ELR (cell line): ENCODE results near the gene FSTL4.

Experiments
- DNase-seq: peaks from one replicate; pipeline ENCODE4 v3.0.0-alpha.2; 2015; ENCODE audit warnings: low read depth

Gene FSTL4

GRCh38 chr5:133364936-133365707, 247.2 kb downstream of the FSTL4 start:
- no peak for DNase-seq

- DNase-seq: no peak
Measured at GRCh38 chr5:133363807-133364587, 248.3 kb downstream of the FSTL4 start.

GRCh38 chr5:133362438-133362837, 249.9 kb downstream of the FSTL4 start:
- no peak for DNase-seq

- no peak for DNase-seq
Measured at GRCh38 chr5:133361922-133362321, 250.4 kb downstream of the FSTL4 start.

- no peak for DNase-seq
Measured at GRCh38 chr5:133360693-133361472, 251.5 kb downstream of the FSTL4 start.

GRCh38 chr5:133359861-133360260, 252.5 kb downstream of the FSTL4 start:
- no peak for DNase-seq

GRCh38 chr5:133358271-133358670, 254.1 kb downstream of the FSTL4 start:
- no peak for DNase-seq

- DNase-seq: no peak
Measured at GRCh38 chr5:133357758-133358157, 254.6 kb downstream of the FSTL4 start.

GRCh38 chr5:133356984-133357421, 255.3 kb downstream of the FSTL4 start:
- DNase-seq: no peak

GRCh38 chr5:133356396-133356983, 255.9 kb downstream of the FSTL4 start:
- DNase-seq: no peak

GRCh38 chr5:133354323-133355185, 257.8 kb downstream of the FSTL4 start:
- DNase-seq: no peak

GRCh38 chr5:133353741-133354140, 258.6 kb downstream of the FSTL4 start:
- no peak for DNase-seq

GRCh38 chr5:133348406-133348805, 263.9 kb downstream of the FSTL4 start:
- DNase-seq: no peak

GRCh38 chr5:133347039-133347438, 265.3 kb downstream of the FSTL4 start:
- DNase-seq: peak; percentile 15

- DNase-seq: no peak
Measured at GRCh38 chr5:133344266-133344665, 268.1 kb downstream of the FSTL4 start.

- no peak for DNase-seq
Measured at GRCh38 chr5:133343196-133343595, 269.1 kb downstream of the FSTL4 start.

- no peak for DNase-seq
Measured at GRCh38 chr5:133341915-133342710, 270.2 kb downstream of the FSTL4 start.

GRCh38 chr5:133341296-133341695, 271.0 kb downstream of the FSTL4 start:
- no peak for DNase-seq

GRCh38 chr5:133340822-133341221, 271.5 kb downstream of the FSTL4 start:
- no peak for DNase-seq
